Activated CD4-positive, alpha-beta T cell treated with anti-CD3 and anti-CD28 coated beads, Interleukin-2, amount 10 ng/mL, durations not matched to agents 24 days and 14 days (primary cell): ENCODE measurements around the gene PFKL. TPM values are rescaled to one million over a fixed set of nuclear protein-coding genes. Genes with fewer than 3 reads are reported as not detected.

ENCODE experiments used
- DNase-seq: peaks from one replicate; pipeline ENCODE4 v3.0.0; 2022
- H3K27ac Mint-ChIP-seq: one replicate; pipeline ENCODE4 v1.8.0; 2022; ENCODE audit warnings: mild to moderate bottlenecking, mixed read lengths
- H3K27me3 Mint-ChIP-seq: one replicate; pipeline ENCODE4 v1.8.0; 2022; ENCODE audit warnings: mixed read lengths
- H3K36me3 Mint-ChIP-seq: one replicate; pipeline ENCODE4 v1.8.0; 2022; ENCODE audit warnings: low read depth, mild to moderate bottlenecking, mixed read lengths
- H3K4me1 Mint-ChIP-seq: one replicate; pipeline ENCODE4 v1.8.0; 2021; ENCODE audit warnings: mixed read lengths
- H3K4me3 Mint-ChIP-seq: one replicate; pipeline ENCODE4 v1.8.0; 2022; ENCODE audit warnings: mild to moderate bottlenecking, moderate library complexity, mixed read lengths
- H3K9me3 Mint-ChIP-seq: one replicate; pipeline ENCODE4 v1.8.0; 2021; ENCODE audit warnings: mixed read lengths
- intact Hi-C: fragments of 100-400 bp; cut with micrococcal nuclease; formaldehyde crosslinking; loops from one replicate; pipeline ENCODE4 v1.15.1; 2023
- total RNA-seq: library from RNA; stranded (reverse); gene quantifications from 2 replicates; pipeline ENCODE4 v1.2.3, GENCODE V29; 2022

The PFKL gene
- total RNA-seq, 1 donor from 2014 or later = 157 TPM

DNA sequence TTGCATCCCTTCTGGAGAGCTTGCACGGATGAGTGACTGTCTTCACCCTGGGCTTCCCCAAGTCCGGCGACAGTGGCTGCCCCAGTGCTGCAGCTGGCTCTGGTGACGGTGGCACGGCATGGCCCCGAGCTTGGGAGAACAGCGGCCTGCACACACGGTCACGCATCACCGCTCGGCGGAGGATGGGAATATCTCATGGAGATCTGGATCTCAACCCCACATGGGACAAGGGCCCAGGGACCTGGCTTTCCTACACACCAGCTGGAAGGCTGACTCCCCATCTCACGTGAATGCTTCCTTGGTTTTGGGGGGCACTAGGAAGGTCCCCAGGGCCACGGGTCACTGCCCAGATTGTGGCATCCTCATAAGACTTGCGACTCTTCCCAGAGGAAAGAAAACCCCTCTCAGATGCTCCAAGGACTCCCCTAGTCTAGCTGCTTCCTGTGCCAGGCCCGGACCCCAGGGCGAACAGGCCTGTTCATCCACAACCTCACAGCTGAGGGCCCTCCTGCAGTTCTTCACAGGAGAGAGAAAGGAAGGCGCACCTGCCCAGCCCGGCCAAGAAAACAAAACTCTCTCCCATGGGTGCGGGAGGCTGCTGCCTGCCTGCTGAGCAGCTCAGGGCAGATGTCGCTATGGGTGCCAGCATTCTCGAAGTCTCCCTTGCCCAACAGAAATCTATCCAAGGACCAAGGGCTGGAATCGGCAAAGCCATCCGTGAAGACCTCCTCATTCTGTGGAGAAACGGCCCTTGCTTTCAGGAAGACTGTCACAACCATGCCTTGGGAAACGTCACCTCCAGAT, 29.4 kb downstream of the PFKL start:
- H3K4me1 Mint-ChIP-seq = no peaks in the 10 kb centered on the region
- no peak for DNase-seq
- H3K27me3 Mint-ChIP-seq = no peaks in the 10 kb centered on the region
- intact Hi-C loops = no loop called here
- no peak overlapping the region for H3K4me3 Mint-ChIP-seq
- H3K9me3 Mint-ChIP-seq = no peaks in the 10 kb centered on the region
- no peak overlapping the region for H3K27ac Mint-ChIP-seq
- peaks cover 11% of the 10 kb centered on the region for H3K36me3 Mint-ChIP-seq

DNA sequence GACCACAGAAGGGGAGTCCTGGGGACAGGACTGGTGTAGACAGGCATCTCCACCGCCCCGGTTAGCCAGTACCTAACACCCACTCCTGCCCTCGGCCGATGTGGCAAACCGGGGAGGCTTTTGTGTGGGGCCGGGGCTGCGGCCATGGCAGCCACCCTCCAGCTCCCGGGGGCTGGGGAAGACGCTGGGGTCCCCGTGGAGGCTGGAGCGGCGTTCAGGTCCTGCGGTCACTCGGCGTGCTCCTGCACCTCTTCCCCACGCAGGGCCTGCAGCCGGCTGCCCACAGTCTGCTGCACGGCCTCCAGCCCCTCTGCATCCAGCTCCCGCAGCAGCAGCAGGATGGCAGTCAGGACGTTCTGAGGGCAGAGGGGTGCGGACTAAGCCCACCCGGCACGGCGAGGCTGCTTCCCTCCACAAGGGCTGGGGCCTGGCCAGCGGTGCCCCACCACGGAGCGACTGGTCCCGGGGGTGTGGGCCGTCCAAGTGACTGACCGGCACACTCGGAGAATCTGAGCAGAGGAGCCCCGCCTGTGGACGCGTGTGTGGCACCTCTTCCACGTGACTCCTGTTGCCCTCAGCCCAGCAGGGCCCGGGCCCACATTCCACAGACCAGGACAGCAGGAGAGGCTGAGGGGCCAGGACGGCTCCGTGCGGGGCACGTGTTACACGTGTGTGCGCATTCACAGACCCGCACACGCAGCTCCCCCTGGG, 30.3 kb downstream of the PFKL start:
- Mint-ChIP-seq H3K9me3 (no peaks in the 10 kb centered on the region), H3K36me3 (peaks cover 7% of the 10 kb centered on the region), H3K4me1 (no peaks in the 10 kb centered on the region), H3K4me3 (no peak overlapping the region), H3K27ac (no peak overlapping the region), H3K27me3 (no peaks in the 10 kb centered on the region)
- DNase-seq = no peak
- intact Hi-C loops = no loop called here

DNA sequence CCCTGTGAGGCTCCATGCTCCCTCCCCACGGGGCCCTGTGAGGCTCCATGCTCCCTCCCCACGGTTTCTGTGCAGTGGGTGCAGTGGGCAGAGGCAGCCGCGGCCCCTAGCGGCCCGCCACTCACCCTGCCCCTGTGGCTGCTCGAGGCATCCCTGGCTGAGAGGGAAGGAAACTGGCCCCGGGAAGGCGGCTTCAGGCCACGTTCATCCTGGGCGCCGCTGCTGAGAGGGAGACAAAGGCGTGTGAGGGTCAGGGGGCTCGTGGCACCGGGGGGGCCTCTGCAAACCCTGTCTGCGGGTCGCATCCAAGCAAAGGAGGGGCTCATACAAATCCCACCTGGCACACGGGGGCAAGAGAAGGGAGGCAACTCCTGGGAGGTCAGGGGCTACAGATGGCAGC, 30.8 kb downstream of the PFKL start:
- Mint-ChIP-seq H3K4me3 (no peak overlapping the region), H3K27ac (no peak overlapping the region), H3K27me3 (no peaks in the 10 kb centered on the region), H3K36me3 (peaks cover 5% of the 10 kb centered on the region), H3K9me3 (no peaks in the 10 kb centered on the region), H3K4me1 (no peaks in the 10 kb centered on the region)
- DNase-seq = no peak
- intact Hi-C loops = no loop called here

GRCh38 chr21:44331209-44331608, 31.4 kb downstream of the PFKL start:
- no peaks in the 10 kb centered on the region for H3K27me3 Mint-ChIP-seq
- intact Hi-C loops = no loop called here
- H3K27ac Mint-ChIP-seq = no peak overlapping the region
- no peak for DNase-seq
- H3K36me3 Mint-ChIP-seq = peaks cover 5% of the 10 kb centered on the region
- no peaks in the 10 kb centered on the region for H3K9me3 Mint-ChIP-seq
- H3K4me1 Mint-ChIP-seq = no peaks in the 10 kb centered on the region
- no peak overlapping the region for H3K4me3 Mint-ChIP-seq

- Mint-ChIP-seq H3K4me3 (no peak overlapping the region), H3K36me3 (peaks cover 5% of the 10 kb centered on the region), H3K27ac (peak overlapping the region; percentile 17), H3K4me1 (no peaks in the 10 kb centered on the region), H3K27me3 (no peaks in the 10 kb centered on the region), H3K9me3 (no peaks in the 10 kb centered on the region)
- no peak for DNase-seq
- intact Hi-C loops = no loop called here
Measured at GRCh38 chr21:44331650-44332307, 31.9 kb downstream of the PFKL start.

DNA sequence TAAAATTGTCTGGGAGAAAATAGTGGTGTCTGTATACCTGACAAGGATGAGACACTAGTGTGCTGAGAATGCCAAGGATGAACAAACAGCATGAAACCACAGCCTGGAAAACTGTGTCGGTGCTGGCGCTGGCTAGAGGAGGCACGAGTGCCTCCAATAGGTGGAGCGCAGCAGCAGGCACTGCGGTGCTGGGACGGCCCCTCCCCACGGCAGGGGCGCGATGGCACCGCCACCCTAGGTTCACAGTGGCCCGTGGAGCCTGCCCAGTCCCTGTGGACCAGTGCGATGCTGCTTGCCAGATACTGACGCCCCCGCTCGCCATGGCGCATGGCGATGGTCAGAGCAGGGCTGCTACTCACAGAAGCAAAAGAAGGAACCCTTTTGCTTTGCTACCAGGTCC, 32.5 kb downstream of the PFKL start:
- DNase-seq = no peak
- Mint-ChIP-seq H3K27ac (no peak overlapping the region), H3K27me3 (no peaks in the 10 kb centered on the region), H3K4me1 (no peaks in the 10 kb centered on the region), H3K4me3 (no peak overlapping the region), H3K36me3 (peaks cover 7% of the 10 kb centered on the region), H3K9me3 (no peaks in the 10 kb centered on the region)
- intact Hi-C loops = no loop called here

GRCh38 chr21:44332965-44333364, 33.1 kb downstream of the PFKL start:
- peaks cover 7% of the 10 kb centered on the region for H3K36me3 Mint-ChIP-seq
- DNase-seq = no peak
- no peak overlapping the region for H3K4me3 Mint-ChIP-seq
- no peaks in the 10 kb centered on the region for H3K27me3 Mint-ChIP-seq
- H3K27ac Mint-ChIP-seq = no peak overlapping the region
- no peaks in the 10 kb centered on the region for H3K9me3 Mint-ChIP-seq
- peaks cover 1% of the 10 kb centered on the region for H3K4me1 Mint-ChIP-seq
- intact Hi-C loops = no loop called here

DNA sequence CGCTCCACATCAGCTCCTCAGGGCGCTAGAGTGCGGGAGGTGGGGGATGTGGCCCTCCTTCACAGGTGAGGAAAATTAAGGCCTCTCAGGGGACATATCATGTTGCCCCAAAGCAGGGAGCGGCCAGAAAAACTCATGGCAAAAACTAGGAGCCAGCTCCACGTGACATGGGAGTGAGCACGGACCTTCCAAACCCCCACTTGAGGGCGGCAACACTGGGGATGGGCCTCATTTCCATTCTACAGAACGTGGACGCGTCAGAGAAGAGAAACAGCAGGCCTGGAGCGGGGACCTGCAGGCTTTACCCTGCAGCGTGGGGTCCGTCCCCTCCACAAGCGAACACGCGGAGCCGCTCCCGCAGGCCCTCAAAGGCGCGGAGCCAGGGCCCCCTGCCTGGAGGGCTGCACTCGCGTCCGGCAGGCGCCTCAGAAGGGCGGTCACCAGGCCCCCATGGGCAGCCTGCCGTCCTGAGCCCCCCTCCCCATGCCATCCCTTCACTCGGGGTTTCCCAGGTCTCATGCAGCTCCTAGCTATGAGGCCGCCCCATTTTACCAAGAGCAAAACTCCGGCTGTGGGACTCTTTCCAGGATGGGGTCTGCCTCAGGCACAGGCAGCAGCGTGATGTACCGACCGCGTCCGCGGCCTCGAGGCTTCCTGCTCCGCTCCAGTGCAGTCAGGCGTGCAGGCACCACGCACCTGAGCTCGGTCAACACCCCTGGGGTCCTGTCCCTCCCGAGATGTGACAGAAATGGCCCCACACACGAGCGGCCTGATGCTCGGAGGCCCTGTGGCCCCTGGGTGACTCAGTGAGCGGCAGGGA, 33.9 kb downstream of the PFKL start:
- Mint-ChIP-seq H3K4me3 (no peak overlapping the region), H3K9me3 (no peaks in the 10 kb centered on the region), H3K36me3 (peaks cover 6% of the 10 kb centered on the region), H3K27me3 (no peaks in the 10 kb centered on the region), H3K27ac (no peak overlapping the region), H3K4me1 (peaks cover 2% of the 10 kb centered on the region)
- DNase-seq = no peak
- intact Hi-C loops = no loop called here

DNA sequence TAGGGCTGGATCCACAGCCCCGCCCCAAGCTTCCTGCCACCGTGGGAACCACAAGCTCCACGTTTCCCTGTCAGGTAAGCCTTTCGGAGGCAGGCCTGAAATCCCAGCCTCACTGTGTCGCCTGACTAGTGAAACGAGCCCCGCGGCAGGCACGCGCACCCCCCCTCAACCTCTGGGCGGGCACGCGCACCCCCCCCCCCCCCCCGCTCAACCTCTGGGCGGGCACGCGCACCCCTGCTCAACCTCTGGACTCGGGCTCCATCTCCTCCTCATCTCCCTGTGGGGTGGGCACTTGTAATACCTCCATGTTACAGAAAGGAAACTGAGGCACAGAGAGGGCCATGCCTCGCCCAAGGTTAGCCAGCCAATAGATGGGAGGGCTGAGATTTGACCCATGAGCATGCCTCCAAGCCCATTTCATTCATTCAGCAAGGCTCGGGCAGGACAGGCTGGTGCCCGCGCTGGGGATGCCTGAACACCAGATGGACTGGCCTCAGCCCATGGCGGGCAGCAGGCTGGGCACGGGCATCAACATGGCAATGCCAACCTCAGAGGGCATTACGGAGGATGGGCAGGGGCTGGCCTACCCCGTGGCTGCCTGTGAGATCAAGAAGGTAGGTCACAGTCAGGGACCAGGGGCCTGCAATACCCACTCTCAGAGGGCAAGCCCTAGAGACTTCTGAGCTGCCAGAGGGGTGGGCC, 34.6 kb downstream of the PFKL start:
- no peak overlapping the region for H3K4me3 Mint-ChIP-seq
- no peak for DNase-seq
- intact Hi-C loops = loop anchor here (5.0 kb wide), 4 partner anchors 37 to 1853 kb away; partner anchors contain the start of genes PCBP3 and PKNOX1
- H3K27me3 Mint-ChIP-seq = no peaks in the 10 kb centered on the region
- H3K9me3 Mint-ChIP-seq = no peaks in the 10 kb centered on the region
- peaks cover 4% of the 10 kb centered on the region for H3K4me1 Mint-ChIP-seq
- H3K27ac Mint-ChIP-seq = no peak overlapping the region
- H3K36me3 Mint-ChIP-seq = peaks cover 4% of the 10 kb centered on the region

DNA sequence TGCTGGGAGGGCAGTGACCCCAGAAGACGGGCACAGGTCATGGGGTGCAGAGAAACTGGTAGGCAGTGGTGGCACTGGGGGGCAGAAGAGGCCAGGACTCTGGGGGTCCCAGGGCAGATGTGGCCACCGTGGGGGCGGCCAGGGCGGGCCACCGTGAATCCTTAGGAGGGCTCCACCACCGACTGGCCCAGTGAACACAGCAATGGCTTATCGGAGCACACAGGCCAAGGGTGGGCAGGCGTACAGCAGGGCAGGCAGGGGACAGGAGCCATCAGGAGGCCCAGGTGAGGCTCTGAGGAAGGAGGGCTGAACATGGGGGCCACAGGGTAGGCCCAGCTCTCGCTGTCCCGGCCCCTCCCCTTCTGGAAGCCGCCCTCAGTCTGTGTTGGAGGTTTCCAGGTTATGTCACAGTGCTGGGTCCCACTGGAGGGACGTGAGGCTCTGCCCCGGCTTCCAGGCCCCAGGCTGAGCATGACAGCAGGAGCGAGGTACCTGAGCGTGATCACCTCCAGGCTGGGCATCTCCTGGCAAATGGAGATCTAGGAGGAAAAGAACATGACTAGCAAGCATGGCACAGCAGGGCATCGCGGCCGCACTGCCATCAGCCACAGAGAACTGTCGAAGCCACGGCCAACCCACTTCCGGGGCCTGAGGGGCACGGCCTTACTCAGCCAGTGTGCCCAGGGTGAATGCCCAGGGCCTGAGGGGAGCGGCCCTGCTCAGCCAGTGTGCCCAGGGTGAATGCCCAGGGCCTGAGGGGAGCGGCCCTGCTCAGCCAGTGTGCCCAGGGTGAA, 35.6 kb downstream of the PFKL start:
- no peaks in the 10 kb centered on the region for H3K27me3 Mint-ChIP-seq
- H3K27ac Mint-ChIP-seq = no peak overlapping the region
- no peak for DNase-seq
- H3K9me3 Mint-ChIP-seq = no peaks in the 10 kb centered on the region
- intact Hi-C loops = loop anchor here (5.0 kb wide), 4 partner anchors 38 to 1852 kb away; partner anchors contain the start of genes PCBP3 and PKNOX1
- no peak overlapping the region for H3K4me3 Mint-ChIP-seq
- H3K4me1 Mint-ChIP-seq = peaks cover 12% of the 10 kb centered on the region
- H3K36me3 Mint-ChIP-seq = peaks cover 4% of the 10 kb centered on the region

GRCh38 chr21:44337449-44337848, 37.6 kb downstream of the PFKL start:
- intact Hi-C loops = loop anchor here (5.0 kb wide), 4 partner anchors 40 to 1850 kb away; partner anchors contain the start of genes PCBP3 and PKNOX1
- H3K4me3 Mint-ChIP-seq = peak overlapping the region; percentile 50
- H3K27ac Mint-ChIP-seq = peak overlapping the region; percentile 58
- DNase-seq = no peak
- peaks cover 13% of the 10 kb centered on the region for H3K4me1 Mint-ChIP-seq
- no peaks in the 10 kb centered on the region for H3K9me3 Mint-ChIP-seq
- H3K27me3 Mint-ChIP-seq = no peaks in the 10 kb centered on the region
- H3K36me3 Mint-ChIP-seq = peaks cover 4% of the 10 kb centered on the region
